ENCODE measurements around the gene TKTL1.
"Not testable (repeated sequence)": the region's sequence is repeated elsewhere in the genome, so short reads cannot be mapped to it uniquely, and the experiment has no call there.

TKTL1 gene

DNA sequence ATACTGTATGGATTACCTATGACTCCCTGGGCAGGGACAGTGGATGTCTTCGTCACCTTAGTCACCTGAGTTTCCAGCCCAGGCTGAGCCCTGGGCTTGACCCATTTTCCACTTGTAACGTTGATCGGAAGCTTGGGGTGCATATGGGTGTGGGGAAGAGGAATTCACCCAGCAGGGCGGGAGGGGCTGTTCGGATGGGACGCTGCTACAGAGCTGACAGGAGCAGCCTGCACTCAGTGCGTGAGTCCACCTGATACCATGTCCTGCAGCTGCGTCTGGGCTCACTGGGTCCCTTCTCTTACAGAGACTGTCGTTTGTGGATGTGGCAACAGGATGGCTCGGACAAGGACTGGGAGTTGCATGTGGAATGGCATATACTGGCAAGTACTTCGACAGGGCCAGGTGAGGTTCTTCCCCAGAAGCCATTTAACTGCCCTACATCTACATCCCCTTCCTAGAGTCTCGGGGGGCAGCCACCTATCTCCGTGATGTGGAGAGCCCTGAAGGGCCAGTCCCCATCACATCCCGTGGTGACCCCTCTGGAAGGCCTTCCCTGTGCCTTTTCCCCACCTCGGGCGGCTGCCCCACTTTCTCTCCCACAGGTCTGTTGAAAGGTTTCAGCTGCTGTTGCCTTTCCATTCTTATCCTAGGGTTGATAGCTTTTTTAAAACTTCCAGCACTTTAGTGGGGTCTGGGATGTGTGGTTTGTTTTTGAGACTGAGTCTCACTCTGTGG, 13.6 kb downstream of the TKTL1 start:
- DNase-seq (ENCODE audit: low spot score), result no peak

DNA sequence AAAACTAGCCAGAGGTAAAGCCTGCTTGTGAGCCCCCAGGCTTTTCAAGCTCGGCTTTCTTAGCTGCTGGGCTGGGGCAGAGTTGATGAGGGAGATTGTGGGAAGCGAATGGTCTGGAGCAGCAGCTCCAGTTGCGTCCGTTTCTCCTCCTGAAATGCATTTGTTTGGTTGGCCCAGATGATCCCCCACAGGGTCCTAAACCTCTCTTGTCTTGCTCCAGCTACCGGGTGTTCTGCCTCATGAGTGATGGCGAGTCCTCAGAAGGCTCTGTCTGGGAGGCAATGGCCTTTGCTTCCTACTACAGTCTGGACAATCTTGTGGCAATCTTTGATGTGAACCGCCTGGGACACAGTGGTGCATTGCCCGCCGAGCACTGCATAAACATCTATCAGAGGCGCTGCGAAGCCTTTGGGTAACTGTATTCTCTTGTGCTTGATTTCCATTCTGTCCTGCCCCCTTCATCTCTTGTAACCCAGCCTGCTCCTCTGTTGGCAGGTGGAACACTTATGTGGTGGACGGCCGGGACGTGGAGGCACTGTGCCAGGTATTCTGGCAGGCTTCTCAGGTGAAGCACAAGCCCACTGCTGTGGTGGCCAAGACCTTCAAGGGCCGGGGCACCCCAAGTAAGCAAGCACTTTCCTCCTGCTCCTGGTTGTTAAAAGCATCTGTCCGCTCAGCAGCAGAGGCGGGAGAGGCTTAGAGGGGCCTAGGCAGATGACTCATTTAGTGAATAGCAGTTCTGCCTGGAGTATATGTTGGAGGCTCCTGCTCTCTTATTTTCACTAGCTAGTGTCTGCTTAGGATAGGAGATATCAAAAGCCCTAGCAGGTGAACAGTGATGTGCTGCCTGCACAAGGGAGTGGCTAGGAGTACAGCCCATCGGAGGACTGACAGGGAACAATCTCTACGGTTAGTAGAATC, 15.3 kb downstream of the TKTL1 start:
- DNase-seq (ENCODE audit: low spot score), result no peak

DNA sequence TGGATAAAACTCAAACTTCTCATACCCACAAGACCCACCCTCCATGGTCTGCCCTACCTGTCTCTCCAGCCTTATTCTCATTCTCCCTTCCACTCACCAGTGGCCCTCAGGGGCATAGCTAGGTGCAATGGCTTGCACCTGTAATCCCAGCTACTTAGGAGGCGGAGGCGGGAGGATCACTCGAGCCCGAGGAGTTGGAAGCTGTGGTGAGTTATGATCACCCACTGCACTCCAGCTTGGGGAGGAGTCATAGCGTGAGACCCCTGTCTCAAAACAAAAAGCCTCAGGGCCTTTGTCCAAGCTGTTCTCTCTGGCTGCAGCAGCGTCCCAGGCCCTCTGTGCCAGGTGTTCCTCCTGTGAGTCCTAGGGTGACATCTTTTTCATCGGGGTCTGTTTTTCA, 16.5 kb downstream of the TKTL1 start:
- no peak for DNase-seq (ENCODE audit: low spot score)

DNA sequence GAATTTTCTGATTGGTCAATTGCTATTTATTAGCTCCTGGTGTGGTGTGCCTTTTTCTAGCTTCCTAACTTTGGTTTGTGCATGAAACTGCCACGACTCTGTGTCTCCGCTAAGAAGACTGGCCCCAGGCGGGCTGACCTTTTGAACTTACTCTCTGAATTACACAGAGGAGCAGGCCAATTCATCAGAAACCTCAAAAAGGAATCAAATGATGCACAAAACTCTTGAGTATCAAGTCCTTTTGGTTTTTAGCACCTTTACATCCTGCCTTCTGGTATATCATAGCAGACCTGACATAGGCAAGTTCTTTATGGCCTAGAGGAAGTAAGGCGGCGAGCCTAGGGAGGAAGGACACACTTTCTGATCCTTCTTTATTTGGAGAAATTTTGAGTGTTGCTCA, 17.6 kb downstream of the TKTL1 start:
- no peak for DNase-seq (ENCODE audit: low spot score)

DNA sequence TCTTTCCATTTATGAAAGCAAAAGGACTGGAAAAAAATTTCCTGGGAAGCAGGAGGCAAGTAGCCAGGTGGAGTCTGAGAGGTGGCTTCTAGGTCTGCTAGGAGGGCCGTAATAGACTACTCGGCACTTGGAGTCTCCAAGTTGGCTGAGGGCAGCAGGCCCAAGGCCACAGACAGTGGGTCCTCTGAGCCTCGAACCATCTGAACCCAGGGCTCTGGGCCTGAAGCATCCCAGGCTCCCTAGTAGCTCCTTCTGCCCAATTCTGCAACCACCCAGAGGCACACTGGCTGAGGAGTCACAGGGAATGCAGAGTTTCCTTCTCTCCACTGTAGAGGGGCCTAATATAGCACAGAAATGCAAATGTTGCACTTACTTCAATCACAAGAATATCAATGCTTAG, 19.8 kb downstream of the TKTL1 start:
- no peak for DNase-seq (ENCODE audit: low spot score)

DNA sequence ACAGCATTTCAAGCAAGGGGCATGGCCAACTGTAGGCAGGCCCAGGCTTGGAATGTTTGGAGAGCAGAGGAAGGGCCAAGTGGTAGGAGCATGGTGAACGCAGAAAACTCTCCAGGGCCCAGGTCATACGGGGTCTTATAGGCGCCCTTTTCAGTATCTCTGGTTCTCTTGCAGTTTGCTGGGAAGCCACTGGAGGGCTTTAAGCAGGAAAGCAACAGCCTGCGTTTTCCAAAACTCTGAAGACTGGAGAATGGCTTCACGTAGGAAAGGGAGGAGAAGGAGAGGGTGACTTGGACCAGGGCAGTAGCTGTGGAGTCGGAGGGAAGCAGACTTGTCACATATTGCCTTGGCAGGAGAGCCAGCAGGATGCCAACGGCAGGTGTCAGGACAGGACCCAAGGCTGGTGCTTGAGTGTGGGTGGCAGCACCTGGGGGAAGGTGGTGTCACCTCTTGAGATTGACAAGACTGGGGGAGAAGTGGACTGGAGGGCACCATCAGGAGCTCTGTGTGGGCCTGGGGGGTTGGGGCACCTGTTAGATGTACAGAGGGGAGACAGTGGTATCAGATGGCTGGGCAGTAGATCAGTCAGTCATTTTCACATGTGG, 21.9 kb downstream of the TKTL1 start:
- DNase-seq (ENCODE audit: low spot score), result no peak

DNA sequence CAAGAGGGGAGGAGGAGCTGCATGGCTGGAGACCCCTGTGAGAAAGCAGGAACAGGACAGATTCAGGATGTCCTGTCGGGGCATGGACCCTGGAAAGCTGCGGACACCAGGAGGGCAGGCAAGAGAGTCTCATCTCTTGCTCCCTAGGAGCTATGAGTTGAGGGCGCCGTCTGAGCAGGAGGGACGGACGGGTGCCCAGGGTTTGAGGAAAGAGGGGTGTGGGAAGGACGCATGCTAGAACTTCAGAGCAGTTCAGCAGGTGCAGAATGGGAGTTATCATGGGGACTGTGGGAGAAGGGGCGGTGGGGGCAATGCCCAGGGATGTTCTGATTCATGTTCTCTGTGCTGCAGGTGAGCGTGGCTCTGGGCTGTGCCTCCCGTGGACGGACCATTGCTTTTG, 24.8 kb downstream of the TKTL1 start:
- no peak for DNase-seq (ENCODE audit: low spot score)

DNA sequence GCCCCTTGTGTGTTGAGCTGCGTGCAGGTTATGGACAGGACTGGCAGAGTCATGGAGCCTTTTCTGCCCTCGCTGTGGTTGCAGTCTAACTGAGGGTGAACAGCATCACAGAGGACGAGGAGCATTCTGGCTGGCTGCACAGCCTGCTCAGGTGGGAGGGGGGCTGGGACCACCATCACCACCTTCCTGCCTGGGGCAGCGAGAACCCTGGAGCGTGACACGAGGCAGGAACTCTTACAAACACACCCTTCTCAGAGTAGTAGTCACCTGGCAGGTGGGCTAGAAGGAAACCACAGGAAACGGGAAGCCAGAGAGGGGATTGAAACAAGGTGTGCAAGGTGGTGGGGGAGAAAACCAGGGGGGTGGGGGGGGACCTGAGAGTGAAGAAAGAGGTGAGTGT, 25.6 kb downstream of the TKTL1 start:
- no peak for DNase-seq (ENCODE audit: low spot score)

DNA sequence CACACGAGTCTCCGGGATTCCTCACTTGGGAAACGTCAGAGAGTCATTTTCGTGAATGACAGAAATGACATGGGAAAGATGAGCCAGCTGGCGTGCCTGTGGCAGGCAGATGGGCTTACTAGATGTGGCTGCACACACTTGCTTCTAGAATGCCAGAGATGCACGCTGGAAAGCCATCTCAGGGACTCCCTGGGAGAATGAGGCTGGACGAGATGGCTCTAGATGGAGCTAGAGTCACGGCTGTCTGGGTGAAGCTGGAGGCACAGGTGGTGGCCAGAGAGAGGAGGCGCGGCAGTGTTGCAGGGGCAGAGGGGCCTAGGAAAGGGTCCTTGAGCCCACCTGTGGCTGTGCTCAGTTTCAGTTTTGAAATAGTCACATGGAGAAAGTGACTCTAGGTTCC, 26.0 kb downstream of the TKTL1 start:
- DNase-seq (ENCODE audit: low spot score), result no peak

DNA sequence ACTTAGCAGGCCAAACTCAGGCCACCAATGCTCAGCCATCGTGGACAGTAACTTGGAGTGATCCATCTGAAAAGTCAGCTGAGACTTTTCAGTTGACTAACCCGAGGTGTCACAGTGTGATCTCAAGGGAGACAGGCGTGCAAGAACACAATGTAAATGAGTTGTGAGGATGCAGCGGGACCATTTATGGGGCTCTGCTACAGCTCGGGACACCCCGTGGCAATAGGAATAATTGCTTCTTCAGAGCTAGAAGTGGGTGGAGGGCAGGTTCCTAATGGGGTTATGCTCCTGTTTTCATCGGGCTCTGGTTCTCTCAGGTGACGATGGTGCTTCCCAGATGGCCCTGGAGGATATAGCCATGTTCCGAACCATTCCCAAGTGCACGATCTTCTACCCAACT, 27.3 kb downstream of the TKTL1 start:
- no peak for DNase-seq (ENCODE audit: low spot score)

DNA sequence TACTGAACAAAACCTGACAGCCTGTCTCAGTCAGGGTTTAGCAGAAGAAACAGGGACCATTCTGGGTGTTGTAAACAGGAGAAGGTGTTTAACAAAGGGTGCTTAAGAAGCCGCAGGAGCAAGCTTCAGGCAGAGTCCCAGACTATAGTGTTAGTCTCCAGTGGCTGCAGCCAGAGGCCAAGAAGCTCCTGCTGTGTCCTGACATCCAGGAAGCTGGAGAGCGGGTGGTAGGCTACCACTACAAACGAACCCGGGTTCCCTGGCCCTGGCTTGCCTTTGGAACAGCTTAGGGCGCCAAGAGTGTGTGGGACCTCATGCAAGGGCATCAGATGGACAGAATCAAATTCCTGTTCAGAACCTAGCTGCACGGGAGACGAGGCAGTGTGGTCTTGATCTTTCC, 27.9 kb downstream of the TKTL1 start:
- no peak for DNase-seq (ENCODE audit: low spot score)

DNA sequence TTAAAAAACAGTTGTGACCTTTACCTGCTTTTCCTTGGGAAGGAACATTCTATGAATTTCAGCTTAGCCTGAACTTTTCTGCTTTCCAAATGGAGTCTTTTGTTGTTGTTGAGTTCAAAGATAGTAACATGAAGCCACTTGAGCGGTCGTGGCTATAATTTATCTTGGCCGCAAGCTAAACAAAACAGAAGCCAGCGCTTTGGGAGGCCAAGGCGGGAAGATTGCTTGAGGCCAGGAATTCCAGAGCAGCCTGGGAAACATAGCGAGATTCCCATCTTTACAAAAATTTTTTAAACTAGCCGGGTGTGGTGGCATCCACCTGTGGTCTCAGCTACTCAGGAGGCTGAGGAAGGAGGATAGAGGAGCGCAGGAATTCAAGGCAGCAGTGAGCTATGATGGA, 29.9 kb downstream of the TKTL1 start:
- no peak for DNase-seq (ENCODE audit: low spot score)

DNA sequence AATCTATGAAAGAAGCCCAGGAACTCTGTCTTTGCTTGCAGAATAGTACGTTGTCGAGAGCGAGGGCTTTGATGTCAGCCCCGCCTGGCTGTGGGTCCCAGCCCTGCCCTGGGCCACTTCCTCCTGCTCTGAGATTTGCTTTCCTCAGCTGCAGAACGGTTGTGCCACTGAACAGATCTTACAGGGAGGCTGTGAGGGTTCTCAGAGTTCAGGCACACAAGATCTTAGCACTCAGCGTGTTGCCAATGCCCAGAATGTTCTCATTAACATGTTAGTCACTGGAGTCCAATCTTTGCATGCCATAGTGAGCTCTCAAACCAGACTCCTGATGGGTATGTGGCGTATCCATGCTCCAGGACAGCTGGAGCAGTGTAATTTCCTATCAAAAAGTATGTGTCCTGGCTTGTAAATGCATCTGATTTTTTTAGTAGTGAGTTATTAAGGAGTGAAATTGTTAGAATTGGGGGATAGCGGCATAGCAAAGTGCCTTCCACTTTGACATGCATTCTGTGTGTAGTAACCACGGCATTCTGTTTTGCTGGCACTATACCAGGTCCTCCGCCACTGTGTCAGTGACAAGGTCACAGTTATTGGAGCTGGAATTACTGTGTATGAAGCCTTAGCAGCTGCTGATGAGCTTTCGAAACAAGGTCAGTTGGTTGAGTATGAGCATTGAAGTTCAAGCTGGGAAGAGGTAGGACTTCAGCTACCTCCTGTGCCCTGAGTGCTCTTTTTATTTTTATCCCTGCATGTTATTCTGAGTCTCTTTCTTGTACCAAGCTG, 31.6 kb downstream of the TKTL1 start:
- DNase-seq (ENCODE audit: low spot score), result no peak

DNA sequence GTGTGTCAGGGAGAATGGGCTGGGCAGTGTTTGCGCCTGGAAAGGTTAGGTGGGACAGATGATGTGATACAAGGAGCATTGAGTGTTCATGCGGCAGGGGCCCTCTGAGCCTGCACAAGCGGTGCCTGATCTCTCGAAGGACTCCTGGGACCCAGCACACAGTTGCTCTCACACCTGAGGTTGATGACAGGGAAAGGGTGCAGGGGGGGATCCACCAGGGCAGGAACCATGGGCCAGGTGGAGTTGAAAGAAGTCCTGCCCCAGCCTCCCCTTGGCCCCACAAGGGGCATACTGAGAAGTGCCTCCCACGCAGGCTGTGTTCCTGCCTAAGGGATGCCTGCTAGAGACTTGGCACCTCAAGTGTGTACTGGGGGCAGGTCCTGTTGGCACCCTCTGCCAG, 33.1 kb downstream of the TKTL1 start:
- no peak for DNase-seq (ENCODE audit: low spot score)

DNA sequence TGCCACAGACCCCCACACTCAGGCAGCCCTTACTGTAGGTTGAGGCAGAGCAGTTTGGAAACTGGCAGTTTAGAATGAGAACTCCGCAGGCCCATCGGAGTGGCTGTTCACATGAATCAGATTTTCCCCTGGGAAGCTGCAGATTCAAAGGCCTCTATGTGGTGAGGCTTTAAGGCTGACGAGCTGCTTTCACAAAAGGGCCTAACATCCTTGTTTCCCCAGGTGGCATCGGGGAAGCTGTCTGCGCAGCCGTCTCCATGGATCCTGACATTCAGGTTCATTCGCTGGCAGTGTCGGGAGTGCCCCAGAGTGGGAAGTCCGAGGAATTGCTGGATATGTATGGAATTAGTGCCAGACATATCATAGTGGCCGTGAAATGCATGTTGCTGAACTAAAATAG, 33.7 kb downstream of the TKTL1 start:
- no peak for DNase-seq (ENCODE audit: low spot score)

DNA sequence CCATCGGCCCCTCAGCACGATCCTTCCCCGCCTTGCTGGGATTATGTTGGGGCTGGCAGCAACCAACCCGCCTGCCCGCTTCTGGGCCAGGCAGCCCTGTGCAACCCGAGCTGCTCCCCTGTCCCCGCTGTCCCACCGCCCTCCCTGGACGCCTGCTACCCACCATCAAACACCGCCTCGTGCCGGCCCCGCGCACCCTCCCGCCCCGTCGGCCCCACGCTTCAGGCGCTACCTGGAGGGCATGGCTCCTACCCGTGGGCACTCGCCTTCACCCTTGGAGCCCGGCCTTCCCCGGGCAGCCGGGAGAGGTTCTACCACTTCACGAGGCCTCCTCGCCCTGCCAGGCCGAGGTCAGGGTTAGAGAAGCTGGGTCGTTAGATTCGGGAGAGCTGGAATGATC, 37.0 kb downstream of the TKTL1 start:
- no peak for DNase-seq (ENCODE audit: low spot score)

DNA sequence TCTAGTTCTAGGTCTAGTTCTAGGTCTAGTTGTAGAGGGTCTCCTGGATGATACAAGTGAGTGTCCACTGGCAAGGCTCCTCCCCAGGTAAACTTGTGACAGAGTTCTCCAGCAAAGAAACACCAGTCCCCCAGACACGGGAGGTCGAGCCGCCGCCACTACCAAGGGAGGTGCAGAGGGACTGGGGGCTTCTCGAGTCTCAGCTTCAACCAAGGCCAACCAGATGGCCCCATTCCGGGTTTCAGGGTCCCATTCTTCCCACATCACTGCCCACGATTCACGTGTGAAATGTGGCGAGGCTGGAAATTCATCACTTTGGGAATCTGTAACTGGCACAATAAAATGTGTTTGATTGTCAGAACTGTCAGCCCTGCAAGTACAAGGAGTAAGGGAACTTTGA, 37.5 kb downstream of the TKTL1 start:
- DNase-seq (ENCODE audit: low spot score), result no peak

DNA sequence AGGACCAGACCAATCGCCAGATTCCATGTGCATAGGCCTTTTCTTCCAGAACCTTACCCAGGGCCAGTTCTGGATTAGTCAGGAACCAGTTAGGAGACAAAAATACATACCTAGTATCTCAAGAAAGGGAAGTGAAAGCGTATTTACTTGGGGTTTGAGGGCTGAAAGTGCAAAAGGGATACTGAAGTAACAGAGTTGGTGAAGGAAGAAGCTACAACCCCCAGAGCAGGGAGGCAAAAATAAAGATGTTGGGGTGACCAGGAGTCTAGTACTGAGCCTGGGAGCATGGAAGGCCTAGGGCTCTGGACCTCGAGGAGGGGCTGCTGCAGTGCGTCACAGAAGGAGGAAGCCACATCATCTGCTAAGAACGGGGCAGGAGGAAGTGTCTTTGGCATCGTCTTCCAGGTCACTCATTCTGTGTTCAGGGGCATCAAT, 38.3 kb downstream of the TKTL1 start:
- no peak for DNase-seq (ENCODE audit: low spot score)

DNA sequence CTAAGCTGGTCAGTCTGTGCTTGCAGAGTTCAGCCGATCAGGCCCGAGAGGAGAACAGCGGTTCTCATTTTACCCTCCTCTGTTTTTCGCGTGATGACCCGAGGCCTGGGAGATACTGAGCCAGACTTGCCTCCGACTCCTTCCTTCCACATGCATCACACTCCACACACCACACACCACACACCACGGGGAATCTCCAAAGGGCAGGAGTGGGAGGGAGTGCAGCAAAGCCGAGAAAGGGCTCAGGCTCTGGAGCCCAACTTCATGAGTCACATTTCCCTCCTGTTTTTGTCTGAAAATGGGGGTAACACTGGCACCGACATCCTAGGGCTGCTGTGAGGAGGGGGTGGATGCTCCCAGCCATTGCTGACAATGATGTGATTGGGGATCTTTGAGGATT, 38.9 kb downstream of the TKTL1 start:
- DNase-seq (ENCODE audit: low spot score), result no peak

DNA sequence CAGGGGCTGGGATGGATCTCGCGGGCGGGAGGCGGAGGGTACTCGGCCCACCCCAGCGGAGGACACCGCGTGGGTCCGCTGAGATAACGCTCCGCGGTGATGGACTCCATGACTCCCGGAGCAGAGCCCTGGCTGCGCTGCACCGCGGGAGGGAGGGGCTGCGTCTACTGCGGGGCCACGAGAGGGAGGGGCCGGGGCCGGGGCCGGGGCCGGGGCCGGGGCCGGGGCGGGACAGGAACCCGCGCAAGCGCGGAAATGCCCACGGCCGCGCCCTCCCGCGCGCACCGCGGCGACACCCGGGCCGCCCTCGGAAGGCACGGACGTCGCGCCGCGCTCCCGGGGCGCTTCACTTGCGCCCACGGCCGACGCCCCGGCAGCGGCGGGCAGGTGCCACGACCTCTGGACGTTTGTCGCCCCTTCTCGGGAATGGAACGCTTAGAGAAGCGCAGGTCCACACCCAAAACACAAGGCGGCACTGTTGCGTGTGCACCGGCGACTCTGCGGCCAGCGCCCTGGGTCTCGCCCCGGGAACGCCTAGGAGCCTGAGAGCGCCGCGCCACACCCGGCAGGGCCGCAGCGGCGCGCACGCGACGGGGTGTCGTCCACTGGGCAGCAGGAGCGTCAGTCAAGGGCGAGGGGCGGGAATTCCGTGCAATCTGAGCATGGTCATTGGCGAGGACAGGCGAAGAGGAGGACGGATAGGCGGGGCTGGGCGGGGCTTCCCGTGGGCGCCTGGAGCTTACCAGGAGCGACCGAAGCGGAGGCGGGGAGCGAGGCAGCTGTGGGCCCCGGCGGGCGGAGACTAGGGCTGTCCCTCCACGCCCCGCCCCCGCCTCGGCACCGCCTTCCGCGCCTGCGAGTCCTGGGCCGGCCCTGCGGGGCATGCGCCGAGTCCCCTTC, 46.1 kb downstream of the TKTL1 start:
- DNase-seq (ENCODE audit: low spot score), result not testable (repeated sequence)

DNA sequence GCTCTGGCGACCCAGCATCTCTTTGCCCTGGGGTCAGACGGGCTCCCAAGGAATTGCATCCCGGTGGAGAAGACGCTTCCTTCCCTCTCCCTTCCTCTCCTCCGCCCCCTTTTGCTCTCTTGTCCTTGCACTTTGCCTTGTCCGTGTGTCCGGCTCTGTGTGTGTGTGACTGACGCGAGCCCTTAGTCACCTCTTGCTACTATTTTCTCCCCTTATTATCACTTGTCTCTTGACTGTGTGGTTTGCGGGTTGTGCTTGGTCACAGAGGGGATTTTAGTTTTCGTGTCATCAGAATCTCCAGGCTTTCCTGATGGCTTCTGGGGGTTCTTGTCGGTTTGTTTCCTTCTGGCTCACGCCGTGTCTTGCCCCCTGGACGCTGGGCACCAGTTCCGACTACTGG, 47.5 kb downstream of the TKTL1 start:
- not testable (repeated sequence) for DNase-seq (ENCODE audit: low spot score)
